Keratinocyte (primary cell): ENCODE results near the gene MYCBP2. TPM values are rescaled to one million over a fixed set of nuclear protein-coding genes. Genes with fewer than 3 reads are reported as not detected.

Experiments
- DNase-seq: peaks from one replicate; pipeline ENCODE4 v3.0.0-alpha.2; 2011; ENCODE audit warnings: low read depth, missing footprints, low spot score
- FAIRE-seq: peaks from 2 replicates; lab custom pipeline; 2011; peaks lifted over from hg19 to GRCh38; lab: Jason Lieb, UNC
- H2AFZ ChIP-seq: 2 replicates; pipeline ENCODE4 v1.6.0; 2012; ENCODE audit warnings: low read length, control low read depth, inconsistent platforms; ENCODE audit not compliant: control insufficient read depth
- H3K27ac ChIP-seq: 2 replicates; pipeline ENCODE4 v1.5.1; 2011; ENCODE audit warnings: low read length; ENCODE audit not compliant: control insufficient read depth, insufficient read depth
- H3K27me3 ChIP-seq: 3 replicates; pipeline ENCODE4 v1.6.0; 2011; ENCODE audit warnings: low read length; ENCODE audit not compliant: control insufficient read depth, insufficient read depth; ENCODE audit errors: extremely low read depth
- H3K36me3 ChIP-seq, 2 experiments: 2 replicates in 1 of 2; 3 replicates in 1 of 2; pipeline ENCODE4 v1.5.1; 2011; ENCODE audit warnings: low read length in 2 of 2, mild to moderate bottlenecking in 1 of 2; ENCODE audit not compliant: control insufficient read depth in 2 of 2, insufficient read depth in 2 of 2; ENCODE audit errors: extremely low read depth in 1 of 2
- H3K4me1 ChIP-seq: 3 replicates; pipeline ENCODE4 v1.5.1; 2011; ENCODE audit warnings: low read length; ENCODE audit not compliant: control insufficient read depth, insufficient read depth; ENCODE audit errors: extremely low read depth
- H3K4me2 ChIP-seq: 3 replicates; pipeline ENCODE4 v1.6.0; 2011; ENCODE audit warnings: low read depth, low read length; ENCODE audit not compliant: control insufficient read depth, insufficient read depth; ENCODE audit errors: extremely low read depth
- H3K4me3 ChIP-seq, 3 experiments: fragments of 200-600 bp in 1 of 3; sonication (generic) in 1 of 3; 2 replicates in 2 of 3; 3 replicates in 1 of 3; pipeline ENCODE4 v1.5.1; 2011 to 2016; ENCODE audit warnings: low read length in 3 of 3, mild to moderate bottlenecking in 3 of 3, control low read depth in 2 of 3, inconsistent platforms in 1 of 3, low read depth in 1 of 3, mixed read lengths in 1 of 3, mixed run types in 1 of 3, moderate library complexity in 1 of 3; ENCODE audit not compliant: control insufficient read depth in 2 of 3, insufficient read depth in 2 of 3; ENCODE audit errors: extremely low read depth in 1 of 3
- H3K79me2 ChIP-seq: 2 replicates; pipeline ENCODE4 v1.6.0; 2012; ENCODE audit warnings: low read length; ENCODE audit not compliant: control insufficient read depth, insufficient read depth
- H3K9ac ChIP-seq: 3 replicates; pipeline ENCODE4 v1.6.0; 2011; ENCODE audit warnings: low read length; ENCODE audit not compliant: control insufficient read depth, insufficient read depth; ENCODE audit errors: extremely low read depth
- H3K9me1 ChIP-seq: 3 replicates; pipeline ENCODE4 v1.6.0; 2011; ENCODE audit warnings: low read length; ENCODE audit not compliant: control insufficient read depth, insufficient read depth; ENCODE audit errors: extremely low read depth
- H3K9me3 ChIP-seq: 2 replicates; pipeline ENCODE4 v1.5.1; 2012; ENCODE audit warnings: low read depth, low read length; ENCODE audit not compliant: control insufficient read depth
- H4K20me1 ChIP-seq: 3 replicates; pipeline ENCODE4 v1.6.0; 2011; ENCODE audit warnings: low read length; ENCODE audit not compliant: control insufficient read depth, insufficient read depth; ENCODE audit errors: extremely low read depth
- EZH2 ChIP-seq: IDR thresholded peaks from one replicate; pipeline ENCODE4 v1.6.1; 2012; ENCODE audit warnings: inconsistent platforms, mild to moderate bottlenecking, low read length, moderate library complexity
- dilution Hi-C: fragments of 300-500 bp; cut with MboI; formaldehyde crosslinking; loops from one replicate; pipeline ENCODE4 v1.7.0; 2020; ENCODE audit warnings: low sequenced_read_pairs; ENCODE audit not compliant: extremely low pct_ligation_motif_present
- polyA plus RNA-seq, 5 experiments: library from polyadenylated mRNA; depleted of rRNA in 3 of 5; stranded (reverse) in 3 of 5; stranded (forward) in 1 of 5; unstranded in 1 of 5; fragments of >200 nt; gene quantifications; 1 replicate in 1 of 5; 2 replicates in 3 of 5; 3 replicates in 1 of 5; pipeline versions ENCODE4 v1.2.1 to v1.2.3, GENCODE V29; 2011 to 2012; ENCODE audit warnings: missing spikeins in 2 of 5, low read depth in 1 of 5, low replicate concordance in 1 of 5
- TF ChIP-seq, protein P1 (sequence below), 3 experiments: IDR thresholded peaks in 1 of 3; conservative IDR thresholded peaks in 1 of 3; optimal IDR thresholded peaks in 1 of 3; 2 replicates in 2 of 3; 3 replicates in 1 of 3; pipeline versions ENCODE3 to v1.5.1; 2011; ENCODE audit warnings: low read length in 3 of 3, mild to moderate bottlenecking in 3 of 3, moderate library complexity in 2 of 3, control low read depth in 1 of 3, inconsistent platforms in 1 of 3; ENCODE audit not compliant: insufficient read depth in 2 of 3; ENCODE audit errors: extremely low read depth in 1 of 3

The MYCBP2 gene
- polyA plus RNA-seq, 1 donor (not counting 4 experiments of a cell fraction or from before 2014, with no cell fraction given): 43.8 TPM

GRCh38 chr13:77114271-77114670 lies 212.6 kb downstream of the MYCBP2 start:
- dilution Hi-C loops: no loop called here
- H3K36me3 ChIP-seq: peaks cover 0 to 4% of the 10 kb centered on the region in 2 experiments
- H3K4me2 ChIP-seq: no peak overlapping the region
- H3K9me1 ChIP-seq: no peaks in the 10 kb centered on the region
- TF ChIP-seq EZH2: no peak
- TF ChIP-seq, protein P1, sequence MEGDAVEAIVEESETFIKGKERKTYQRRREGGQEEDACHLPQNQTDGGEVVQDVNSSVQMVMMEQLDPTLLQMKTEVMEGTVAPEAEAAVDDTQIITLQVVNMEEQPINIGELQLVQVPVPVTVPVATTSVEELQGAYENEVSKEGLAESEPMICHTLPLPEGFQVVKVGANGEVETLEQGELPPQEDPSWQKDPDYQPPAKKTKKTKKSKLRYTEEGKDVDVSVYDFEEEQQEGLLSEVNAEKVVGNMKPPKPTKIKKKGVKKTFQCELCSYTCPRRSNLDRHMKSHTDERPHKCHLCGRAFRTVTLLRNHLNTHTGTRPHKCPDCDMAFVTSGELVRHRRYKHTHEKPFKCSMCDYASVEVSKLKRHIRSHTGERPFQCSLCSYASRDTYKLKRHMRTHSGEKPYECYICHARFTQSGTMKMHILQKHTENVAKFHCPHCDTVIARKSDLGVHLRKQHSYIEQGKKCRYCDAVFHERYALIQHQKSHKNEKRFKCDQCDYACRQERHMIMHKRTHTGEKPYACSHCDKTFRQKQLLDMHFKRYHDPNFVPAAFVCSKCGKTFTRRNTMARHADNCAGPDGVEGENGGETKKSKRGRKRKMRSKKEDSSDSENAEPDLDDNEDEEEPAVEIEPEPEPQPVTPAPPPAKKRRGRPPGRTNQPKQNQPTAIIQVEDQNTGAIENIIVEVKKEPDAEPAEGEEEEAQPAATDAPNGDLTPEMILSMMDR (optimal IDR thresholded peaks at IDR 0.05 in 1 of 3, IDR thresholded peaks at IDR 0.05 in 1 of 3, conservative IDR thresholded peaks at IDR 0.05 in 1 of 3; ENCODE audit: extremely low read depth in 1 of 3, insufficient read depth in 2 of 3, low read length in 3 of 3): no peak
- no peaks in the 10 kb centered on the region for H3K79me2 ChIP-seq
- H2AFZ ChIP-seq: no peak overlapping the region
- FAIRE-seq (no peak), DNase-seq (no peak)
- H3K27ac ChIP-seq: no peak overlapping the region
- H3K4me3 ChIP-seq: no peak overlapping the region
- no peak overlapping the region for H3K9ac ChIP-seq
- no peaks in the 10 kb centered on the region for H3K27me3 ChIP-seq
- no peaks in the 10 kb centered on the region for H4K20me1 ChIP-seq
- no peaks in the 10 kb centered on the region for H3K4me1 ChIP-seq
- H3K9me3 ChIP-seq: no peaks in the 10 kb centered on the region

DNA sequence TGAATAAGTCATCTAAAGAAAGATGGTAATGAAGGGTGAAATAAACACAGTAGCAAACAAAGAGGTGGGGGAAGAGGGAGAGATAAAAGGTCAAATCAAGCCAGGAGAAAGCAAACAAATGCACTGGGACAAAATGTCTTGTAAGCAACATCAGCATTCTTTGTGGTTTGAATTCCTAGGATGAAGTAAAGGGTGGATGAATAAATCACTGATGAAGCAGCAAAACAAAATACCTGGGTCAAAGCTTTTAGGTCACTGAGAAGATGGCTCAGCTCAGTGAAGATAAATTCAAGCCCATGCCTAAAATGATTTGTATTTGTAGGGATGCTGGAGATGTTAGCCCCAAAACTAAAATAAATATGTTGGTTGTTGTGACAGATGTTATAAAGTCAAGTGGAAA lies 213.4 kb downstream of the MYCBP2 start:
- Histone ChIP-seq H3K79me2 (no peaks in the 10 kb centered on the region), H3K9ac (no peak overlapping the region), H3K4me2 (no peak overlapping the region), H3K36me3 (peaks cover 0 to 4% of the 10 kb centered on the region in 2 experiments), H3K4me3 (no peak overlapping the region), H3K27ac (no peak overlapping the region), H4K20me1 (no peaks in the 10 kb centered on the region), H2AFZ (no peak overlapping the region), H3K9me1 (no peaks in the 10 kb centered on the region), H3K4me1 (no peaks in the 10 kb centered on the region), H3K9me3 (no peaks in the 10 kb centered on the region), H3K27me3 (no peaks in the 10 kb centered on the region)
- FAIRE-seq (no peak), DNase-seq (no peak)
- dilution Hi-C loops: no loop called here
- TF ChIP-seq, protein P1 (optimal IDR thresholded peaks at IDR 0.05 in 1 of 3, IDR thresholded peaks at IDR 0.05 in 1 of 3, conservative IDR thresholded peaks at IDR 0.05 in 1 of 3; ENCODE audit: extremely low read depth in 1 of 3, insufficient read depth in 2 of 3, low read length in 3 of 3): no peak
- no peak for TF ChIP-seq EZH2
